PC-9 (cell line): ENCODE results near the gene NPR1. TPM values are rescaled to one million over a fixed set of nuclear protein-coding genes. Genes with fewer than 3 reads are reported as not detected.

ENCODE experiments used
- BruUV-seq: library from RNA; stranded (reverse); fragments of 400-500 nt; replicated peaks from 2 replicates; lab custom pipeline; 2021; lab: Mats Ljungman, UMichigan
- CTCF ChIA-PET: fragments of 300-600 bp; sonication (Branson Sonifier 250); formaldehyde crosslinking; loops from one replicate; lab custom pipeline; 2022; ENCODE audit warnings: antibody characterized with exemption; lab: Charles Lee
- POLR2A ChIA-PET: fragments of 300-600 bp; sonication (Branson Sonifier 250); formaldehyde crosslinking; loops from one replicate; lab custom pipeline; 2022; ENCODE audit warnings: antibody characterized with exemption; ENCODE audit not compliant: unreplicated experiment; lab: Charles Lee
- DNase-seq, 2 experiments: peaks; one replicate each; pipeline versions ENCODE4 v3.0.0 to v3.0.0-alpha.2; 2015 to 2022; ENCODE audit warnings: mixed read lengths in 1 of 2
- H2AFZ ChIP-seq: fragments of 200-600 bp; sonication (generic); 2 replicates; pipeline ENCODE4 v1.8.1; 2017; ENCODE audit warnings: antibody characterized with exemption
- H3F3A ChIP-seq: fragments of 200-600 bp; sonication (generic); 2 replicates; pipeline ENCODE4 v1.8.1; 2017; ENCODE audit warnings: antibody characterized with exemption, mild to moderate bottlenecking, low read depth; ENCODE audit not compliant: insufficient read depth
- H3K27ac ChIP-seq: fragments of 200-600 bp; sonication (generic); 2 replicates; pipeline ENCODE4 v1.6.1; 2016; ENCODE audit warnings: mixed run types
- H3K27me3 ChIP-seq: fragments of 200-600 bp; sonication (generic); 2 replicates; pipeline ENCODE4 v1.6.1; 2016; ENCODE audit warnings: low read depth, mixed run types; ENCODE audit not compliant: insufficient read depth
- H3K36me3 ChIP-seq: fragments of 200-600 bp; sonication (generic); 2 replicates; pipeline ENCODE4 v1.6.1; 2016; ENCODE audit warnings: low read depth, mixed run types
- H3K4me1 ChIP-seq: fragments of 200-600 bp; sonication (generic); replicated peaks from 2 replicates; pipeline ENCODE4 v1.6.1; 2016; ENCODE audit warnings: mixed run types; ENCODE audit not compliant: insufficient read depth
- H3K4me2 ChIP-seq: fragments of 200-600 bp; sonication (generic); 2 replicates; pipeline ENCODE4 v1.6.1; 2017; ENCODE audit warnings: mixed run types
- H3K4me3 ChIP-seq: fragments of 200-600 bp; sonication (generic); 2 replicates; pipeline ENCODE4 v1.6.1; 2016; ENCODE audit warnings: mixed run types
- H3K79me2 ChIP-seq: fragments of 200-600 bp; sonication (generic); 2 replicates; pipeline ENCODE4 v1.6.1; 2017; ENCODE audit warnings: low read depth, mixed run types
- H3K9me2 ChIP-seq: fragments of 200-600 bp; sonication (generic); 2 replicates; pipeline ENCODE4 v1.8.1; 2017; ENCODE audit warnings: mild to moderate bottlenecking; ENCODE audit not compliant: insufficient read depth
- H3K9me3 ChIP-seq: fragments of 200-600 bp; sonication (generic); 2 replicates; pipeline ENCODE4 v1.8.1; 2016; ENCODE audit warnings: low read depth; ENCODE audit not compliant: insufficient read depth
- H4K20me1 ChIP-seq: fragments of 200-600 bp; sonication (generic); 2 replicates; pipeline ENCODE4 v1.8.1; 2017; ENCODE audit not compliant: insufficient read depth
- EZH2 ChIP-seq: fragments of 200-600 bp; sonication (generic); IDR thresholded peaks from 2 replicates; pipeline ENCODE4 v1.8.0; 2017; ENCODE audit warnings: antibody characterized with exemption, low read depth
- intact Hi-C: fragments of 100-400 bp; cut with micrococcal nuclease; formaldehyde crosslinking; loops from one replicate; pipeline ENCODE4 v1.10.0; 2022; ENCODE audit not compliant: unreplicated experiment
- total RNA-seq: library from RNA; stranded (reverse); gene quantifications from 2 replicates; pipeline ENCODE4 v1.2.3, GENCODE V29; 2021
- TF ChIP-seq, protein P1 (sequence below): fragments of 200-600 bp; sonication (generic); conservative IDR thresholded peaks from 2 replicates; pipeline ENCODE4 v1.6.1; 2017; ENCODE audit warnings: mixed run types, antibody characterized with exemption, mild to moderate bottlenecking, moderate library complexity

Gene NPR1
- total RNA-seq, 1 experiment from 2014 or later: 0.98 TPM

- CTCF ChIA-PET: interaction anchor here (0.6 kb wide), 2 partner anchors 12 to 343 kb away, joined by 3 read pairs; no protein-coding TSS in a partner anchor
- H3K27me3 ChIP-seq: no peaks in the 10 kb centered on the region
- H3K4me3 ChIP-seq: no peak overlapping the region
- H2AFZ ChIP-seq: no peak overlapping the region
- no TSS peak for BruUV-seq
- peak overlapping the region; percentile 50 for H3K4me2 ChIP-seq
- no peaks in the 10 kb centered on the region for H4K20me1 ChIP-seq
- H3K79me2 ChIP-seq: no peaks in the 10 kb centered on the region
- H3K9me2 ChIP-seq: no peaks in the 10 kb centered on the region
- peaks cover 16% of the 10 kb centered on the region; the same call in 1 of the 2 replicates for H3F3A ChIP-seq
- H3K4me1 ChIP-seq: peaks cover 33% of the 10 kb centered on the region
- TF ChIP-seq EZH2: no peak
- TF ChIP-seq, protein P1, sequence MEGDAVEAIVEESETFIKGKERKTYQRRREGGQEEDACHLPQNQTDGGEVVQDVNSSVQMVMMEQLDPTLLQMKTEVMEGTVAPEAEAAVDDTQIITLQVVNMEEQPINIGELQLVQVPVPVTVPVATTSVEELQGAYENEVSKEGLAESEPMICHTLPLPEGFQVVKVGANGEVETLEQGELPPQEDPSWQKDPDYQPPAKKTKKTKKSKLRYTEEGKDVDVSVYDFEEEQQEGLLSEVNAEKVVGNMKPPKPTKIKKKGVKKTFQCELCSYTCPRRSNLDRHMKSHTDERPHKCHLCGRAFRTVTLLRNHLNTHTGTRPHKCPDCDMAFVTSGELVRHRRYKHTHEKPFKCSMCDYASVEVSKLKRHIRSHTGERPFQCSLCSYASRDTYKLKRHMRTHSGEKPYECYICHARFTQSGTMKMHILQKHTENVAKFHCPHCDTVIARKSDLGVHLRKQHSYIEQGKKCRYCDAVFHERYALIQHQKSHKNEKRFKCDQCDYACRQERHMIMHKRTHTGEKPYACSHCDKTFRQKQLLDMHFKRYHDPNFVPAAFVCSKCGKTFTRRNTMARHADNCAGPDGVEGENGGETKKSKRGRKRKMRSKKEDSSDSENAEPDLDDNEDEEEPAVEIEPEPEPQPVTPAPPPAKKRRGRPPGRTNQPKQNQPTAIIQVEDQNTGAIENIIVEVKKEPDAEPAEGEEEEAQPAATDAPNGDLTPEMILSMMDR: no peak
- no peaks in the 10 kb centered on the region for H3K36me3 ChIP-seq
- DNase-seq: no peak
- POLR2A ChIA-PET: no interaction called here
- H3K9me3 ChIP-seq: no peaks in the 10 kb centered on the region
- intact Hi-C loops: no loop called here
- peak overlapping the region; percentile 38; the same call in 1 of the 2 replicates for H3K27ac ChIP-seq
These were observed 18.3 kb downstream of the NPR1 start for GRCh38 chr1:153696741-153697140.

GRCh38 chr1:153697191-153698019 lies 18.9 kb downstream of the NPR1 start:
- no peaks in the 10 kb centered on the region for H4K20me1 ChIP-seq
- peak overlapping the region; percentile 54 for H3K27ac ChIP-seq

More at GRCh38 chr1:153697191-153698019, 18.9 kb downstream of the NPR1 start:
- intact Hi-C loops: no loop called here
- H3K9me2 ChIP-seq: no peaks in the 10 kb centered on the region
- CTCF ChIA-PET: interaction anchor here (0.6 kb wide), 2 partner anchors 12 to 344 kb away, joined by 3 read pairs; no protein-coding TSS in a partner anchor
- no peaks in the 10 kb centered on the region for H3K36me3 ChIP-seq
- no peak for TF ChIP-seq EZH2
- TF ChIP-seq, protein P1: no peak
- no peaks in the 10 kb centered on the region for H3K79me2 ChIP-seq
- peak overlapping the region; percentile 42; the same call in 1 of the 2 replicates for H2AFZ ChIP-seq
- no peak overlapping the region for H3K4me3 ChIP-seq
- POLR2A ChIA-PET: interaction anchor here (0.7 kb wide), 1 partner anchor 131 kb away, joined by 3 read pairs; no protein-coding TSS in a partner anchor
- peak overlapping the region; percentile 50 for H3K4me2 ChIP-seq
- H3K4me1 ChIP-seq: peaks cover 33% of the 10 kb centered on the region
- H3K9me3 ChIP-seq: no peaks in the 10 kb centered on the region
- H3K27me3 ChIP-seq: no peaks in the 10 kb centered on the region
- BruUV-seq: no TSS peak
- peaks cover 16% of the 10 kb centered on the region; the same call in 1 of the 2 replicates for H3F3A ChIP-seq
- peak; percentile 51 to 65 for DNase-seq
